ENCODE data around the gene HTR2B. TPM values are rescaled to one million over a fixed set of nuclear protein-coding genes. Genes with fewer than 3 reads are reported as not detected.
"Not testable (repeated sequence)": the region's sequence is repeated elsewhere in the genome, so short reads cannot be mapped to it uniquely, and the experiment has no call there.

The HTR2B gene
- total RNA-seq, 1 experiment from 2014 or later: not detected

GRCh38 chr2:231133365-231134099 lies 8.7 kb upstream of the HTR2B start:
- no peak for DNase-seq (ENCODE audit: low spot score)

- peak; percentile 33 for DNase-seq (ENCODE audit: low spot score)
These were observed 7.3 kb upstream of the HTR2B start for GRCh38 chr2:231132129-231132528.

GRCh38 chr2:231130336-231131056 lies 5.7 kb upstream of the HTR2B start:
- DNase-seq (ENCODE audit: low spot score): no peak

GRCh38 chr2:231129216-231129615 lies 4.4 kb upstream of the HTR2B start:
- no peak for DNase-seq (ENCODE audit: low spot score)

- DNase-seq (ENCODE audit: low spot score): no peak
These were observed 3.7 kb upstream of the HTR2B start for GRCh38 chr2:231128541-231128940.

GRCh38 chr2:231127936-231128335 lies 3.1 kb upstream of the HTR2B start:
- no peak for DNase-seq (ENCODE audit: low spot score)

GRCh38 chr2:231127480-231127879 lies 2.6 kb upstream of the HTR2B start:
- DNase-seq (ENCODE audit: low spot score): no peak

- no peak for DNase-seq (ENCODE audit: low spot score)
These were observed 1.3 kb upstream of the HTR2B start for GRCh38 chr2:231126123-231126522.

- DNase-seq (ENCODE audit: low spot score): no peak
These were observed 1.4 kb downstream of the HTR2B start for GRCh38 chr2:231123362-231123898.

- no peak for DNase-seq (ENCODE audit: low spot score)
These were observed 6.3 kb downstream of the HTR2B start for GRCh38 chr2:231118614-231118942.

- no peak for DNase-seq (ENCODE audit: low spot score)
These were observed 6.8 kb downstream of the HTR2B start for GRCh38 chr2:231117922-231118613.

- DNase-seq (ENCODE audit: low spot score): no peak
These were observed 7.7 kb downstream of the HTR2B start for GRCh38 chr2:231117148-231117547.

- no peak for DNase-seq (ENCODE audit: low spot score)
These were observed 9.2 kb downstream of the HTR2B start for GRCh38 chr2:231115651-231116050.

- no peak for DNase-seq (ENCODE audit: low spot score)
These were observed 11.4 kb downstream of the HTR2B start for GRCh38 chr2:231113489-231113888.

GRCh38 chr2:231111987-231112386 lies 12.9 kb downstream of the HTR2B start:
- no peak for DNase-seq (ENCODE audit: low spot score)

- DNase-seq (ENCODE audit: low spot score): no peak
These were observed 14.3 kb downstream of the HTR2B start for GRCh38 chr2:231110551-231110950.

- DNase-seq (ENCODE audit: low spot score): peak; percentile 45
These were observed 20.6 kb downstream of the HTR2B start for GRCh38 chr2:231104115-231104713.

- no peak for DNase-seq (ENCODE audit: low spot score)
These were observed 22.1 kb downstream of the HTR2B start for GRCh38 chr2:231102772-231103171.

- DNase-seq (ENCODE audit: low spot score): no peak
These were observed 23.9 kb downstream of the HTR2B start for GRCh38 chr2:231100990-231101389.

- not testable (repeated sequence) for DNase-seq (ENCODE audit: low spot score)
These were observed 24.5 kb downstream of the HTR2B start for GRCh38 chr2:231100321-231100720.

GRCh38 chr2:231099918-231100317 lies 24.9 kb downstream of the HTR2B start:
- no peak for DNase-seq (ENCODE audit: low spot score)

- DNase-seq (ENCODE audit: low spot score): no peak
These were observed 30.0 kb downstream of the HTR2B start for GRCh38 chr2:231094736-231095346.

Measured in H4 (cell line).